HepG2 (cell line): Measurements from ENCODE around the gene ZFAND3. TPM values are rescaled to one million over a fixed set of nuclear protein-coding genes. Genes with fewer than 3 reads are reported as not detected.

ENCODE experiments used
- ASH2L ChIP-seq: fragments of 300-600, 200-600 bp; sonication (generic); IDR thresholded peaks from 2 replicates; pipeline ENCODE4 v1.7.0; 2017; ENCODE audit warnings: low read depth, mild to moderate bottlenecking, moderate library complexity, mixed read lengths, low read length; ENCODE audit not compliant: insufficient read length
- CC2D1A ChIP-seq: sonication (generic); formaldehyde crosslinking; IDR thresholded peaks from 2 replicates; pipeline ENCODE4 v1.8.1; 2023; ENCODE audit warnings: mild to moderate bottlenecking, missing genetic modification reagents
- GATAD1 ChIP-seq: IDR thresholded peaks from 2 replicates; pipeline ENCODE4 v1.6.1; 2016; ENCODE audit warnings: missing genetic modification reagents, missing compliant biosample characterization
- KDM6A ChIP-seq: IDR thresholded peaks from 2 replicates; pipeline ENCODE4 v1.6.1; 2016; ENCODE audit warnings: low read depth
- KLF13 ChIP-seq: sonication (generic); formaldehyde crosslinking; IDR thresholded peaks from 2 replicates; pipeline ENCODE4 v1.4.0; 2020; ENCODE audit warnings: mild to moderate bottlenecking, missing genetic modification reagents
- MED13 ChIP-seq: sonication (generic); formaldehyde crosslinking; IDR thresholded peaks from 2 replicates; pipeline ENCODE4 v1.5.0; 2020; ENCODE audit warnings: missing genetic modification reagents
- REXO4 ChIP-seq: sonication (generic); formaldehyde crosslinking; IDR thresholded peaks from 2 replicates; pipeline ENCODE4 v1.8.0; 2022; ENCODE audit warnings: missing genetic modification reagents, mild to moderate bottlenecking, borderline replicate concordance
- SMAD1 ChIP-seq: sonication (generic); formaldehyde crosslinking; IDR thresholded peaks from 2 replicates; pipeline ENCODE4 v1.4.0; 2020; ENCODE audit warnings: missing genetic modification reagents, low read depth, mild to moderate bottlenecking, borderline replicate concordance
- SMAD9 ChIP-seq: sonication (generic); formaldehyde crosslinking; IDR thresholded peaks from 2 replicates; pipeline ENCODE4 v1.5.1; 2020; ENCODE audit warnings: mild to moderate bottlenecking, missing genetic modification reagents
- SRY ChIP-seq: sonication (generic); formaldehyde crosslinking; IDR thresholded peaks from 2 replicates; pipeline ENCODE4 v1.8.0; 2022; ENCODE audit warnings: mild to moderate bottlenecking, missing genetic modification reagents
- TSC22D2 ChIP-seq: sonication (generic); formaldehyde crosslinking; IDR thresholded peaks from 2 replicates; pipeline ENCODE4 v1.5.1; 2020; ENCODE audit warnings: missing genetic modification reagents, mild to moderate bottlenecking, borderline replicate concordance
- ZMAT3 ChIP-seq: sonication (generic); formaldehyde crosslinking; conservative IDR thresholded peaks from 2 replicates; pipeline ENCODE4 v1.7.0; 2021; ENCODE audit warnings: missing genetic modification reagents
- ZNF136 ChIP-seq: sonication (generic); formaldehyde crosslinking; IDR thresholded peaks from 2 replicates; pipeline ENCODE4 v1.8.1; 2022; ENCODE audit warnings: low read depth, mild to moderate bottlenecking, moderate library complexity, missing genetic modification reagents
- ZNF530 ChIP-seq: sonication (generic); formaldehyde crosslinking; IDR thresholded peaks from 2 replicates; pipeline ENCODE4 v1.5.0; 2020; ENCODE audit warnings: low read depth, mild to moderate bottlenecking, missing genetic modification reagents
- polyA plus RNA-seq, 8 experiments: library from polyadenylated mRNA; depleted of rRNA in 3 of 8; stranded (reverse) in 7 of 8; unstranded in 1 of 8; fragments of >200 nt; fragmentation: Illumina TruSeq in 4 of 8; extraction: Trizol in 4 of 8; gene quantifications; 2 replicates each; pipeline versions ENCODE4 v1.2.1 to v1.2.3, GENCODE V29; 2011 to 2016; ENCODE audit warnings: low read depth in 4 of 8, missing spikeins in 1 of 8, mixed read lengths in 1 of 8; ENCODE audit not compliant: insufficient read depth in 1 of 8
- total RNA-seq, 5 experiments: library from RNA; depleted of rRNA; stranded (reverse); fragments of >200 nt; fragmentation: Illumina TruSeq; extraction: Trizol; gene quantifications; 2 replicates each; pipeline ENCODE4 v1.2.3, GENCODE V29; 2016; ENCODE audit warnings: low read depth in 1 of 5
- TF ChIP-seq, protein P1 (sequence below): sonication (generic); formaldehyde crosslinking; IDR thresholded peaks from 2 replicates; pipeline ENCODE4 v1.4.0; 2020; ENCODE audit warnings: missing genetic modification reagents
- TF ChIP-seq, protein P2 (sequence below): IDR thresholded peaks from 2 replicates; pipeline ENCODE4 v1.6.1; 2016; ENCODE audit warnings: missing genetic modification reagents, missing compliant biosample characterization
- TF ChIP-seq, protein P3 (sequence below): sonication (generic); formaldehyde crosslinking; conservative IDR thresholded peaks from 2 replicates; pipeline ENCODE4 v1.8.0; 2022; ENCODE audit warnings: low read depth, missing genetic modification reagents
- TF ChIP-seq, protein P4 (sequence below): sonication (generic); formaldehyde crosslinking; IDR thresholded peaks from 2 replicates; pipeline ENCODE4 v1.4.0; 2020; ENCODE audit warnings: mild to moderate bottlenecking, missing genetic modification reagents
- TF ChIP-seq, protein P5 (sequence below): sonication (generic); formaldehyde crosslinking; IDR thresholded peaks from 2 replicates; pipeline ENCODE4 v1.5.0; 2020; ENCODE audit warnings: mild to moderate bottlenecking, missing genetic modification reagents, borderline replicate concordance

ZFAND3 gene
- total and polyA plus RNA-seq, 2 of the 13 experiments (the other 11 are each of a cell fraction or from before 2014, with no cell fraction given), result 16.4 to 17.1 TPM

DNA sequence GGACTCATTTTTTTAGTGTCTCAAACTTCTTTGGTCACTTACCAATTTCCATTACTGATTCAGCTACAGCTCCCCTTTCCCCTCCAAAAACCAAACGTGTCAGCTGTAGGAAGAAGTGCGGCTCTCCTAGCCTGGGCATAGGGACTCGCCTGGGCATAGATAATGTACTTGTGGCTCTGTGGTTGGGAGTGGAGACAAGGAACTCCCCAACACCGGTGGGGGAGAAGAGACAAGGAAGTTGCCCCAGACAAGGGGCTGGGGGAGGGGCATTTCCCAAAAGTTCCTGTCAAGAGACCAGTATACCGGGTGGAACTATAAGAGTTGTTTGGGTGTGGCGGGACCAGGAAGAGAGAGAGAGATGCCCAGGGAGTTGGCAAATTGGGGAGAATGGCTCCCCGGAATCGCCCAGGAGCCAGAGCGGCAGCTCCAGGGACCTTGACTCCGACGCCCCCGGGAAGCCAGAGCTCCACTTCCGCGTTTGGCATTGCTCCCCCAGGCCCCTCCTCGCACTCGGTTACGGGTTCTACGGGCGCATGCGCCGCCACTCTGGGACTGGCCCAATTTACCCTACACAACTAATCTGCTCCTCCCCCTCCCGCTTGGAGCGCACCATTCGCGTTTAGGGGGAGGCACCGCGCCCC, 871 bp upstream of the ZFAND3 start (continued):
- 0 out of 2 replicates have a peak, but pooled peaks have one; percentile 35 for TF ChIP-seq SMAD1 (CRISPR knock-in tag)
- no peak for TF ChIP-seq ASH2L
- TF ChIP-seq, protein P1, sequence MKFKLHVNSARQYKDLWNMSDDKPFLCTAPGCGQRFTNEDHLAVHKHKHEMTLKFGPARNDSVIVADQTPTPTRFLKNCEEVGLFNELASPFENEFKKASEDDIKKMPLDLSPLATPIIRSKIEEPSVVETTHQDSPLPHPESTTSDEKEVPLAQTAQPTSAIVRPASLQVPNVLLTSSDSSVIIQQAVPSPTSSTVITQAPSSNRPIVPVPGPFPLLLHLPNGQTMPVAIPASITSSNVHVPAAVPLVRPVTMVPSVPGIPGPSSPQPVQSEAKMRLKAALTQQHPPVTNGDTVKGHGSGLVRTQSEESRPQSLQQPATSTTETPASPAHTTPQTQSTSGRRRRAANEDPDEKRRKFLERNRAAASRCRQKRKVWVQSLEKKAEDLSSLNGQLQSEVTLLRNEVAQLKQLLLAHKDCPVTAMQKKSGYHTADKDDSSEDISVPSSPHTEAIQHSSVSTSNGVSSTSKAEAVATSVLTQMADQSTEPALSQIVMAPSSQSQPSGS (CRISPR knock-in tag), result no peak
- peak; percentile 5; the same call in 1 of the 2 replicates for TF ChIP-seq KDM6A
- TF ChIP-seq, protein P2, sequence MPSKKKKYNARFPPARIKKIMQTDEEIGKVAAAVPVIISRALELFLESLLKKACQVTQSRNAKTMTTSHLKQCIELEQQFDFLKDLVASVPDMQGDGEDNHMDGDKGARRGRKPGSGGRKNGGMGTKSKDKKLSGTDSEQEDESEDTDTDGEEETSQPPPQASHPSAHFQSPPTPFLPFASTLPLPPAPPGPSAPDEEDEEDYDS (CRISPR knock-in tag), result peak; percentile 39; the same call in 1 of the 2 replicates
- TF ChIP-seq CC2D1A (CRISPR knock-in tag), result no peak
- TF ChIP-seq, protein P3, sequence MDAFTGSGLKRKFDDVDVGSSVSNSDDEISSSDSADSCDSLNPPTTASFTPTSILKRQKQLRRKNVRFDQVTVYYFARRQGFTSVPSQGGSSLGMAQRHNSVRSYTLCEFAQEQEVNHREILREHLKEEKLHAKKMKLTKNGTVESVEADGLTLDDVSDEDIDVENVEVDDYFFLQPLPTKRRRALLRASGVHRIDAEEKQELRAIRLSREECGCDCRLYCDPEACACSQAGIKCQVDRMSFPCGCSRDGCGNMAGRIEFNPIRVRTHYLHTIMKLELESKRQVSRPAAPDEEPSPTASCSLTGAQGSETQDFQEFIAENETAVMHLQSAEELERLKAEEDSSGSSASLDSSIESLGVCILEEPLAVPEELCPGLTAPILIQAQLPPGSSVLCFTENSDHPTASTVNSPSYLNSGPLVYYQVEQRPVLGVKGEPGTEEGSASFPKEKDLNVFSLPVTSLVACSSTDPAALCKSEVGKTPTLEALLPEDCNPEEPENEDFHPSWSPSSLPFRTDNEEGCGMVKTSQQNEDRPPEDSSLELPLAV (CRISPR knock-in tag), result no peak
- no peak for TF ChIP-seq MED13 (CRISPR knock-in tag)
- 0 out of 2 replicates have a peak, but pooled peaks have one; percentile 59 for TF ChIP-seq SMAD9
- TF ChIP-seq, protein P4, sequence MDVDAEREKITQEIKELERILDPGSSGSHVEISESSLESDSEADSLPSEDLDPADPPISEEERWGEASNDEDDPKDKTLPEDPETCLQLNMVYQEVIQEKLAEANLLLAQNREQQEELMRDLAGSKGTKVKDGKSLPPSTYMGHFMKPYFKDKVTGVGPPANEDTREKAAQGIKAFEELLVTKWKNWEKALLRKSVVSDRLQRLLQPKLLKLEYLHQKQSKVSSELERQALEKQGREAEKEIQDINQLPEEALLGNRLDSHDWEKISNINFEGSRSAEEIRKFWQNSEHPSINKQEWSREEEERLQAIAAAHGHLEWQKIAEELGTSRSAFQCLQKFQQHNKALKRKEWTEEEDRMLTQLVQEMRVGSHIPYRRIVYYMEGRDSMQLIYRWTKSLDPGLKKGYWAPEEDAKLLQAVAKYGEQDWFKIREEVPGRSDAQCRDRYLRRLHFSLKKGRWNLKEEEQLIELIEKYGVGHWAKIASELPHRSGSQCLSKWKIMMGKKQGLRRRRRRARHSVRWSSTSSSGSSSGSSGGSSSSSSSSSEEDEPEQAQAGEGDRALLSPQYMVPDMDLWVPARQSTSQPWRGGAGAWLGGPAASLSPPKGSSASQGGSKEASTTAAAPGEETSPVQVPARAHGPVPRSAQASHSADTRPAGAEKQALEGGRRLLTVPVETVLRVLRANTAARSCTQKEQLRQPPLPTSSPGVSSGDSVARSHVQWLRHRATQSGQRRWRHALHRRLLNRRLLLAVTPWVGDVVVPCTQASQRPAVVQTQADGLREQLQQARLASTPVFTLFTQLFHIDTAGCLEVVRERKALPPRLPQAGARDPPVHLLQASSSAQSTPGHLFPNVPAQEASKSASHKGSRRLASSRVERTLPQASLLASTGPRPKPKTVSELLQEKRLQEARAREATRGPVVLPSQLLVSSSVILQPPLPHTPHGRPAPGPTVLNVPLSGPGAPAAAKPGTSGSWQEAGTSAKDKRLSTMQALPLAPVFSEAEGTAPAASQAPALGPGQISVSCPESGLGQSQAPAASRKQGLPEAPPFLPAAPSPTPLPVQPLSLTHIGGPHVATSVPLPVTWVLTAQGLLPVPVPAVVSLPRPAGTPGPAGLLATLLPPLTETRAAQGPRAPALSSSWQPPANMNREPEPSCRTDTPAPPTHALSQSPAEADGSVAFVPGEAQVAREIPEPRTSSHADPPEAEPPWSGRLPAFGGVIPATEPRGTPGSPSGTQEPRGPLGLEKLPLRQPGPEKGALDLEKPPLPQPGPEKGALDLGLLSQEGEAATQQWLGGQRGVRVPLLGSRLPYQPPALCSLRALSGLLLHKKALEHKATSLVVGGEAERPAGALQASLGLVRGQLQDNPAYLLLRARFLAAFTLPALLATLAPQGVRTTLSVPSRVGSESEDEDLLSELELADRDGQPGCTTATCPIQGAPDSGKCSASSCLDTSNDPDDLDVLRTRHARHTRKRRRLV, result no peak
- TF ChIP-seq, protein P5, sequence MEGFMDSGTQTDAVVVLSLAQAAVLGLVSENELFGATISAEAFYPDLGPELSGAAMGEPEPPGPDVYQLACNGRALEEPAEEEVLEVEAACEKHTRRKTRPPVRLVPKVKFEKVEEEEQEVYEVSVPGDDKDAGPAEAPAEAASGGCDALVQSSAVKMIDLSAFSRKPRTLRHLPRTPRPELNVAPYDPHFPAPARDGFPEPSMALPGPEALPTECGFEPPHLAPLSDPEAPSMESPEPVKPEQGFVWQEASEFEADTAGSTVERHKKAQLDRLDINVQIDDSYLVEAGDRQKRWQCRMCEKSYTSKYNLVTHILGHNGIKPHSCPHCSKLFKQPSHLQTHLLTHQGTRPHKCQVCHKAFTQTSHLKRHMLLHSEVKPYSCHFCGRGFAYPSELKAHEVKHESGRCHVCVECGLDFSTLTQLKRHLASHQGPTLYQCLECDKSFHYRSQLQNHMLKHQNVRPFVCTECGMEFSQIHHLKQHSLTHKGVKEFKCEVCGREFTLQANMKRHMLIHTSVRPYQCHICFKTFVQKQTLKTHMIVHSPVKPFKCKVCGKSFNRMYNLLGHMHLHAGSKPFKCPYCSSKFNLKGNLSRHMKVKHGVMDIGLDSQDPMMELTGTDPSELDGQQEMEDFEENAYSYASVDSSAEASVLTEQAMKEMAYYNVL (CRISPR knock-in tag), result no peak
- TF ChIP-seq SRY, result 0 out of 2 replicates have a peak, but pooled peaks have one; percentile 28
- no peak for TF ChIP-seq REXO4 (CRISPR knock-in tag)
- no peak for TF ChIP-seq GATAD1 (CRISPR knock-in tag)
- no peak for TF ChIP-seq TSC22D2 (CRISPR knock-in tag)
- peak; percentile 81 for TF ChIP-seq ZMAT3 (CRISPR knock-in tag)
- no peak for TF ChIP-seq ZNF530
- no peak for TF ChIP-seq ZNF136 (CRISPR knock-in tag)
- 0 out of 2 replicates have a peak, but pooled peaks have one; percentile 1 for TF ChIP-seq KLF13 (CRISPR knock-in tag)
